H1 (cell line): ENCODE results near the gene CCDC73. TPM values are rescaled to one million over a fixed set of nuclear protein-coding genes. Genes with fewer than 3 reads are reported as not detected.

ENCODE experiments used
- CTCF ChIA-PET: fragments of 300-600 bp; sonication (Branson Sonifier 250); formaldehyde crosslinking; loops from one replicate; lab custom pipeline; 2021; ENCODE audit not compliant: partially characterized antibody; lab: Charles Lee
- POLR2A ChIA-PET: fragments of 300-600 bp; sonication (Branson Sonifier 250); formaldehyde crosslinking; loops from one replicate; lab custom pipeline; 2021; ENCODE audit warnings: inconsistent platforms; ENCODE audit not compliant: partially characterized antibody; lab: Charles Lee
- DNase-seq, 2 experiments: peaks; one replicate each; pipeline versions ENCODE4 v3.0.0 to v3.0.0-alpha.2; 2010 to 2022; ENCODE audit warnings: low spot score in 2 of 2, low read depth in 1 of 2, mixed read lengths in 1 of 2
- FAIRE-seq: peaks from 2 replicates; lab custom pipeline; 2011; peaks lifted over from hg19 to GRCh38; lab: Jason Lieb, UNC
- H2AFZ ChIP-seq: 2 replicates; pipeline ENCODE4 v1.8.1; 2012; ENCODE audit warnings: low read length, inconsistent platforms
- H2AK5ac ChIP-seq: 2 replicates; pipeline ENCODE4 v1.6.1; 2013; ENCODE audit warnings: low read depth, low read length
- H2BK120ac ChIP-seq: replicated peaks from 2 replicates; pipeline ENCODE3; 2013; ENCODE audit warnings: low read depth, low read length, inconsistent platforms
- H2BK12ac ChIP-seq: 2 replicates; pipeline ENCODE4 v1.6.1; 2013; ENCODE audit warnings: low read depth, low read length
- H2BK15ac ChIP-seq: 2 replicates; pipeline ENCODE4 v1.6.1; 2013; ENCODE audit warnings: low read length
- H2BK20ac ChIP-seq: 2 replicates; pipeline ENCODE4 v1.6.1; 2013; ENCODE audit warnings: low read length
- H2BK5ac ChIP-seq: 2 replicates; pipeline ENCODE4 v1.6.1; 2013; ENCODE audit warnings: low read depth, low read length
- H3K14ac ChIP-seq: 2 replicates; pipeline ENCODE4 v1.6.1; 2013; ENCODE audit warnings: inconsistent platforms; ENCODE audit not compliant: insufficient read length
- H3K18ac ChIP-seq: 2 replicates; pipeline ENCODE4 v1.6.1; 2013; ENCODE audit warnings: low read length; ENCODE audit errors: extremely low read depth
- H3K23ac ChIP-seq: 2 replicates; pipeline ENCODE4 v1.6.1; 2013; ENCODE audit warnings: inconsistent platforms; ENCODE audit not compliant: insufficient read length
- H3K23me2 ChIP-seq: 2 replicates; pipeline ENCODE4 v1.6.1; 2013; ENCODE audit warnings: low read depth, low read length
- H3K27ac ChIP-seq: 2 replicates; pipeline ENCODE4 v1.6.1; 2011; ENCODE audit warnings: low read depth, low read length, inconsistent platforms
- H3K27me3 ChIP-seq, 4 experiments: replicated peaks in 1 of 4; 1 replicate in 1 of 4; 2 replicates in 3 of 4; pipeline versions ENCODE4 v1.6.1 to v1.8.1; 2011 to 2013; ENCODE audit warnings: low read length in 3 of 4, mild to moderate bottlenecking in 3 of 4, inconsistent platforms in 2 of 4, mixed read lengths in 2 of 4, moderate library complexity in 1 of 4; ENCODE audit not compliant: control insufficient read depth in 3 of 4, insufficient read depth in 3 of 4; ENCODE audit errors: extremely low read depth in 1 of 4
- H3K36me3 ChIP-seq, 4 experiments: 2 replicates each; pipeline versions ENCODE4 v1.6.1 to v1.8.1; 2011 to 2013; ENCODE audit warnings: mild to moderate bottlenecking in 4 of 4, low read length in 3 of 4, moderate library complexity in 2 of 4, control low read depth in 1 of 4, inconsistent platforms in 1 of 4; ENCODE audit not compliant: insufficient read depth in 4 of 4, control insufficient read depth in 2 of 4
- H3K4ac ChIP-seq: replicated peaks from 2 replicates; pipeline ENCODE3; 2013; ENCODE audit warnings: low read length, low read depth, mixed read lengths, inconsistent platforms; ENCODE audit not compliant: insufficient read length
- H3K4me1 ChIP-seq, 4 experiments: replicated peaks in 1 of 4; 1 replicate in 1 of 4; 2 replicates in 3 of 4; pipeline versions ENCODE4 v1.6.1 to v1.8.1; 2011 to 2013; ENCODE audit warnings: low read length in 3 of 4, inconsistent platforms in 2 of 4, mixed read lengths in 1 of 4; ENCODE audit not compliant: insufficient read depth in 4 of 4, control insufficient read depth in 3 of 4
- H3K4me2 ChIP-seq, 2 experiments: 2 replicates each; pipeline versions ENCODE4 v1.6.1 to v1.8.1; 2011 to 2013; ENCODE audit warnings: low read depth in 2 of 2, low read length in 2 of 2, control low read depth in 1 of 2, inconsistent platforms in 1 of 2, mild to moderate bottlenecking in 1 of 2; ENCODE audit not compliant: insufficient read depth in 1 of 2
- H3K4me3 ChIP-seq, 4 experiments: fragments of 200-600, 300-600 bp in 1 of 4; sonication (generic), shearing (Covaris generic), sonication (Bioruptor Twin) in 1 of 4; 2 replicates each; pipeline versions ENCODE4 v1.5.1 to v1.8.1; 2011 to 2016; ENCODE audit warnings: low read length in 4 of 4, low read depth in 3 of 4, control low read depth in 2 of 4, inconsistent platforms in 2 of 4, mild to moderate bottlenecking in 2 of 4, mixed read lengths in 1 of 4, moderate library complexity in 1 of 4; ENCODE audit not compliant: insufficient read depth in 2 of 4; ENCODE audit errors: extremely low read depth in 1 of 4
- H3K56ac ChIP-seq: replicated peaks from 2 replicates; pipeline ENCODE3; 2013; ENCODE audit warnings: low read depth, mild to moderate bottlenecking, mixed read lengths, low read length, inconsistent platforms; ENCODE audit not compliant: insufficient read length
- H3K79me1 ChIP-seq: 2 replicates; pipeline ENCODE4 v1.6.1; 2013; ENCODE audit warnings: low read depth, low read length, control low read depth
- H3K79me2 ChIP-seq, 2 experiments: 2 replicates each; pipeline versions ENCODE4 v1.6.1 to v1.8.1; 2012 to 2013; ENCODE audit warnings: low read length in 2 of 2, mild to moderate bottlenecking in 2 of 2, inconsistent platforms in 1 of 2; ENCODE audit not compliant: insufficient read depth in 2 of 2, control insufficient read depth in 1 of 2
- H3K9ac ChIP-seq, 4 experiments: replicated peaks in 1 of 4; 1 replicate in 1 of 4; 2 replicates in 3 of 4; pipeline versions ENCODE4 v1.6.1 to v1.8.1; 2011 to 2013; ENCODE audit warnings: low read depth in 3 of 4, low read length in 3 of 4, control low read depth in 2 of 4, mild to moderate bottlenecking in 2 of 4, moderate library complexity in 2 of 4, inconsistent platforms in 1 of 4; ENCODE audit errors: extremely low read depth in 1 of 4
- H3K9me3 ChIP-seq, 2 experiments: 2 replicates each; pipeline versions ENCODE4 v1.6.1 to v1.8.1; 2012 to 2013; ENCODE audit warnings: mild to moderate bottlenecking in 2 of 2, moderate library complexity in 2 of 2, control low read depth in 1 of 2, inconsistent platforms in 1 of 2, low read depth in 1 of 2, low read length in 1 of 2, mixed read lengths in 1 of 2; ENCODE audit not compliant: insufficient read depth in 2 of 2
- H4K20me1 ChIP-seq, 2 experiments: replicated peaks in 1 of 2; 2 replicates each; pipeline versions ENCODE3 to v1.8.1; 2011 to 2013; ENCODE audit warnings: inconsistent platforms in 2 of 2, low read length in 2 of 2, mild to moderate bottlenecking in 1 of 2; ENCODE audit not compliant: insufficient read depth in 2 of 2, control insufficient read depth in 1 of 2
- H4K5ac ChIP-seq: 2 replicates; pipeline ENCODE4 v1.6.1; 2013; ENCODE audit warnings: low read length, low read depth, mixed read lengths, inconsistent platforms; ENCODE audit not compliant: insufficient read length
- H4K8ac ChIP-seq: 2 replicates; pipeline ENCODE4 v1.8.0; 2013; ENCODE audit warnings: mild to moderate bottlenecking, moderate library complexity, low read length, inconsistent platforms; ENCODE audit not compliant: insufficient read depth; ENCODE audit errors: extremely low read depth
- H4K91ac ChIP-seq: replicated peaks from 2 replicates; pipeline ENCODE3; 2013; ENCODE audit warnings: low read length, mixed read lengths, inconsistent platforms; ENCODE audit not compliant: insufficient read length
- CBX8 ChIP-seq: fragments of 300-800, 300-1000 bp; sonication (generic); IDR thresholded peaks from 2 replicates; pipeline ENCODE4 v1.7.1; 2016; ENCODE audit warnings: low read depth, low read length, borderline replicate concordance
- POLR2AphosphoS5 ChIP-seq: IDR thresholded peaks from 2 replicates; pipeline ENCODE4 v1.6.1; 2011; ENCODE audit warnings: low read depth, low read length
- RAD21 ChIP-seq, 2 experiments: IDR thresholded peaks in 1 of 2; conservative IDR thresholded peaks in 1 of 2; 2 replicates each; pipeline ENCODE4 v1.6.1; 2011; ENCODE audit warnings: low read depth in 2 of 2, low read length in 2 of 2, improper control_type of control experiment in 1 of 2, inconsistent platforms in 1 of 2, mild to moderate bottlenecking in 1 of 2, moderate library complexity in 1 of 2
- SP1 ChIP-seq: IDR thresholded peaks from 2 replicates; pipeline ENCODE4 v1.6.1; 2011; ENCODE audit warnings: low read depth, low read length
- YY1 ChIP-seq: IDR thresholded peaks from 2 replicates; pipeline ENCODE4 v1.6.1; 2011; ENCODE audit warnings: low read depth, mild to moderate bottlenecking, low read length
- WGBS, 2 experiments: shearing (Covaris generic) in 1 of 2; methylation state at CpG; one replicate each; pipeline versions ENCODE4 v1.1.6 to v1.1.7; 2013 to 2015; ENCODE audit warnings: low lambda C conversion rate in 2 of 2, mixed read lengths in 2 of 2, inconsistent platforms in 1 of 2, low coverage in 1 of 2, missing lambda C conversion rate in 1 of 2; ENCODE audit not compliant: insufficient replicate concordance in 2 of 2, insufficient coverage in 1 of 2, insufficient read length in 1 of 2; ENCODE audit errors: extremely low coverage in 1 of 2, missing lambda C conversion rate in 1 of 2; 5-methylcytosine and 5-hydroxymethylcytosine counted together
- polyA plus RNA-seq, 7 experiments: library from polyadenylated mRNA; depleted of rRNA in 3 of 7; stranded (reverse) in 5 of 7; unstranded in 2 of 7; fragments of >200 nt in 5 of 7; fragments of 200-250 nt in 2 of 7; gene quantifications; 1 replicate in 5 of 7; 2 replicates in 1 of 7; 4 replicates in 1 of 7; pipeline versions ENCODE4 v1.2.1 to v1.2.3, GENCODE V29; 2011 to 2013; ENCODE audit warnings: missing spikeins in 2 of 7, mixed read lengths in 2 of 7
- total RNA-seq: library from RNA; stranded (reverse); fragmentation: NEBNext Ultra II Directional; extraction: Animal tissue kit (Norgen Biotek cat#: 25700); gene quantifications from 2 replicates; pipeline ENCODE4 v1.2.1, GENCODE V29; 2021
- TF ChIP-seq, protein P1 (sequence below): IDR thresholded peaks from 2 replicates; pipeline ENCODE4 v1.6.1; 2012; ENCODE audit warnings: low read length, inconsistent platforms
- TF ChIP-seq, protein P2 (sequence below), 3 experiments: IDR thresholded peaks; 1 replicate in 2 of 3; 2 replicates in 1 of 3; pipeline versions ENCODE4 v1.5.1 to v1.6.1; 2011; ENCODE audit warnings: low read length in 3 of 3, mild to moderate bottlenecking in 3 of 3, inconsistent platforms in 2 of 3, low read depth in 1 of 3, moderate library complexity in 1 of 3; ENCODE audit not compliant: insufficient read depth in 1 of 3; ENCODE audit errors: control extremely low read depth in 1 of 3

CCDC73 gene
- total and polyA plus RNA-seq, 2 of the 8 experiments (the other 6 are each of a cell fraction or from before 2014, with no cell fraction given): not detected

DNA sequence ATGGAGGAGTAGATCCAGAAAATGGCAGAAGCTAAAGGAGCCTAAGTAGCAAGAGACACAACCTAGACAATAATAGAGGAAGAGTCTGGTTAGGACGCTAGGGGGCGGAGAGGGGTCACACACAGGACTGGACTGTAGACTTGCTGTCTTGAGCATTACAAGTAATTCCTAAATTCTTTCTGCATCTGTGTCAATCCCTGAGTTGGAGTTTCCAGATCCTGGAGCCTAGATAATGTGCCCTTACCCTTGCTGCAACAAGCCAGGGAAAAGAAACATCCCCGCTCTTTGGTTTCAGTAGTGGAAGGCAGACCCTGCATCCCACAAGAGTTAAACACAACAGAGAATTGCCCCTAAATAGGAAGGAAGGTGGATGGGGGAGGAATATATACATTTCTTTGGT lies 14.9 kb upstream of the CCDC73 start:
- no peak overlapping the region for H2BK15ac ChIP-seq
- H3K79me1 ChIP-seq: no peaks in the 10 kb centered on the region
- no peak overlapping the region for H2BK120ac ChIP-seq
- H2BK12ac ChIP-seq: no peak overlapping the region
- no peak overlapping the region for H4K91ac ChIP-seq
- H4K20me1 ChIP-seq: no peaks in the 10 kb centered on the region
- no peak overlapping the region for H3K14ac ChIP-seq
- no peaks in the 10 kb centered on the region for H3K23me2 ChIP-seq
- DNase-seq: peak; percentile 70 to 83
- H3K36me3 ChIP-seq: no peaks in the 10 kb centered on the region
- H2BK5ac ChIP-seq: no peak overlapping the region
- H2AK5ac ChIP-seq: no peak overlapping the region
- H3K4me1 ChIP-seq: peaks cover 0 to 2% (median 0%) of the 10 kb centered on the region in 4 experiments; a peak in 1 of 7 replicates
- H2AFZ ChIP-seq: peak overlapping the region; percentile 96
- no peaks in the 10 kb centered on the region for H3K79me2 ChIP-seq
- 7% methylated on average over 3 of the region's 3 CpGs; no CpG with 5 or more reads in 1 of the 2 experiments for WGBS, 2 experiments
- no peaks in the 10 kb centered on the region for H3K27me3 ChIP-seq
- H4K5ac ChIP-seq: no peak overlapping the region
- H3K18ac ChIP-seq: no peak overlapping the region
- no peak overlapping the region for H3K4me2 ChIP-seq
- CTCF ChIA-PET: interaction anchor here (0.6 to 6.2 kb wide), 34 partner anchors 9 to 388 kb away, joined by 3 to 35 read pairs (median 4); partner anchors contain the start of genes CCDC73 and EIF3M
- no peak overlapping the region for H2BK20ac ChIP-seq
- H3K4me3 ChIP-seq: no peak overlapping the region
- H3K23ac ChIP-seq: no peak overlapping the region
- FAIRE-seq: peak; percentile 95
- no peaks in the 10 kb centered on the region for H3K9me3 ChIP-seq
- POLR2A ChIA-PET: no interaction called here
- no peak overlapping the region for H3K27ac ChIP-seq
- no peak overlapping the region for H3K9ac ChIP-seq
- no peak overlapping the region for H3K4ac ChIP-seq
- no peak overlapping the region for H3K56ac ChIP-seq
- no peak overlapping the region for H4K8ac ChIP-seq
- TF ChIP-seq CBX8 (no peak), POLR2AphosphoS5 (no peak), YY1 (peak; percentile 61; the same call in 1 of the 2 replicates), RAD21 (IDR thresholded peaks at IDR 0.05 in 1 of 2, conservative IDR thresholded peaks at IDR 0.05 in 1 of 2; ENCODE audit: low read depth in 2 of 2, low read length in 2 of 2) (peak; percentile 81 to 88), SP1 (no peak)
- TF ChIP-seq, protein P1, sequence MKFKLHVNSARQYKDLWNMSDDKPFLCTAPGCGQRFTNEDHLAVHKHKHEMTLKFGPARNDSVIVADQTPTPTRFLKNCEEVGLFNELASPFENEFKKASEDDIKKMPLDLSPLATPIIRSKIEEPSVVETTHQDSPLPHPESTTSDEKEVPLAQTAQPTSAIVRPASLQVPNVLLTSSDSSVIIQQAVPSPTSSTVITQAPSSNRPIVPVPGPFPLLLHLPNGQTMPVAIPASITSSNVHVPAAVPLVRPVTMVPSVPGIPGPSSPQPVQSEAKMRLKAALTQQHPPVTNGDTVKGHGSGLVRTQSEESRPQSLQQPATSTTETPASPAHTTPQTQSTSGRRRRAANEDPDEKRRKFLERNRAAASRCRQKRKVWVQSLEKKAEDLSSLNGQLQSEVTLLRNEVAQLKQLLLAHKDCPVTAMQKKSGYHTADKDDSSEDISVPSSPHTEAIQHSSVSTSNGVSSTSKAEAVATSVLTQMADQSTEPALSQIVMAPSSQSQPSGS: no peak
- TF ChIP-seq, protein P2, sequence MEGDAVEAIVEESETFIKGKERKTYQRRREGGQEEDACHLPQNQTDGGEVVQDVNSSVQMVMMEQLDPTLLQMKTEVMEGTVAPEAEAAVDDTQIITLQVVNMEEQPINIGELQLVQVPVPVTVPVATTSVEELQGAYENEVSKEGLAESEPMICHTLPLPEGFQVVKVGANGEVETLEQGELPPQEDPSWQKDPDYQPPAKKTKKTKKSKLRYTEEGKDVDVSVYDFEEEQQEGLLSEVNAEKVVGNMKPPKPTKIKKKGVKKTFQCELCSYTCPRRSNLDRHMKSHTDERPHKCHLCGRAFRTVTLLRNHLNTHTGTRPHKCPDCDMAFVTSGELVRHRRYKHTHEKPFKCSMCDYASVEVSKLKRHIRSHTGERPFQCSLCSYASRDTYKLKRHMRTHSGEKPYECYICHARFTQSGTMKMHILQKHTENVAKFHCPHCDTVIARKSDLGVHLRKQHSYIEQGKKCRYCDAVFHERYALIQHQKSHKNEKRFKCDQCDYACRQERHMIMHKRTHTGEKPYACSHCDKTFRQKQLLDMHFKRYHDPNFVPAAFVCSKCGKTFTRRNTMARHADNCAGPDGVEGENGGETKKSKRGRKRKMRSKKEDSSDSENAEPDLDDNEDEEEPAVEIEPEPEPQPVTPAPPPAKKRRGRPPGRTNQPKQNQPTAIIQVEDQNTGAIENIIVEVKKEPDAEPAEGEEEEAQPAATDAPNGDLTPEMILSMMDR (IDR thresholded peaks at IDR 0.05; ENCODE audit: control extremely low read depth in 1 of 3, insufficient read depth in 1 of 3, low read depth in 1 of 3, low read length in 3 of 3): peak; percentile 71 to 94 (median 80)
